HEK293 (cell line): ENCODE results near the gene FOXK2.

ENCODE experiments used
- EGR2 ChIP-seq: fragments of 450-650 bp; formaldehyde crosslinking; IDR thresholded peaks from 2 replicates; pipeline ENCODE4 v1.5.1; 2016; ENCODE audit warnings: low read depth, missing biosample characterization, missing genetic modification characterization
- TCF7L2 ChIP-seq: IDR thresholded peaks from 2 replicates; pipeline ENCODE4 v1.6.1; 2011; ENCODE audit warnings: low read depth, mild to moderate bottlenecking, inconsistent platforms, low read length, moderate library complexity, borderline replicate concordance
- ZEB2 ChIP-seq: fragments of 450-650 bp; formaldehyde crosslinking; IDR thresholded peaks from 2 replicates; pipeline ENCODE4 v1.5.1; 2016; ENCODE audit warnings: missing biosample characterization, missing genetic modification characterization
- ZFP69B ChIP-seq: fragments of 450-650 bp; formaldehyde crosslinking; IDR thresholded peaks from 2 replicates; pipeline ENCODE4 v1.5.1; 2016; ENCODE audit warnings: missing biosample characterization, missing genetic modification characterization
- ZNF510 ChIP-seq: fragments of 450-650 bp; formaldehyde crosslinking; IDR thresholded peaks from 2 replicates; pipeline ENCODE4 v1.5.1; 2018; ENCODE audit warnings: mild to moderate bottlenecking, missing genetic modification characterization, missing biosample characterization; ENCODE audit not compliant: insufficient replicate concordance
- TF ChIP-seq, protein P1 (sequence below): fragments of 450-650 bp; formaldehyde crosslinking; IDR thresholded peaks from 2 replicates; pipeline ENCODE4 v1.5.1; 2016; ENCODE audit warnings: missing biosample characterization, missing genetic modification characterization
- TF ChIP-seq, protein P2 (sequence below): fragments of 450-650 bp; formaldehyde crosslinking; IDR thresholded peaks from 2 replicates; pipeline ENCODE4 v1.5.1; 2016; ENCODE audit warnings: missing biosample characterization, missing genetic modification characterization
- TF ChIP-seq, protein P3 (sequence below): fragments of 450-650 bp; formaldehyde crosslinking; IDR thresholded peaks from 2 replicates; pipeline ENCODE4 v1.5.1; 2016; ENCODE audit warnings: missing biosample characterization, missing genetic modification characterization

DNA sequence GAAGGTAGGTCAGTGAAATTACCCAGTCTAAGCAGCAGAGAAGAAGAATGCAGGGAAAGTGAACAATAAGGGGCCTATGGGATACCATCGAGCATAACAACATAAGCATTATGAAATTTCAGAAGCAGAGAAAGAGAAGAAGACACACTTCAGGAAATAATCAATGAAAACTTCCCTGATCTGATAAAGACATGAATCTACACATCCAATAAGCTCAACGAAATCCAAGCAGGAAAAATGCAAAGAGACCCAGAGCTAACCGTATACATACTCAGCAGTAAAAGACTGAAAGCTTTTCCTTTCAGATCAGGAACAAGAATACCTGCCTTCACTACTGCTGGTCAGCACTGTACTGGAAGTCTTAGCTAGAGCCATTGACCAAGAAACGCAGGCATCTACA lies 90.1 kb downstream of the FOXK2 start:
- TF ChIP-seq, protein P1, sequence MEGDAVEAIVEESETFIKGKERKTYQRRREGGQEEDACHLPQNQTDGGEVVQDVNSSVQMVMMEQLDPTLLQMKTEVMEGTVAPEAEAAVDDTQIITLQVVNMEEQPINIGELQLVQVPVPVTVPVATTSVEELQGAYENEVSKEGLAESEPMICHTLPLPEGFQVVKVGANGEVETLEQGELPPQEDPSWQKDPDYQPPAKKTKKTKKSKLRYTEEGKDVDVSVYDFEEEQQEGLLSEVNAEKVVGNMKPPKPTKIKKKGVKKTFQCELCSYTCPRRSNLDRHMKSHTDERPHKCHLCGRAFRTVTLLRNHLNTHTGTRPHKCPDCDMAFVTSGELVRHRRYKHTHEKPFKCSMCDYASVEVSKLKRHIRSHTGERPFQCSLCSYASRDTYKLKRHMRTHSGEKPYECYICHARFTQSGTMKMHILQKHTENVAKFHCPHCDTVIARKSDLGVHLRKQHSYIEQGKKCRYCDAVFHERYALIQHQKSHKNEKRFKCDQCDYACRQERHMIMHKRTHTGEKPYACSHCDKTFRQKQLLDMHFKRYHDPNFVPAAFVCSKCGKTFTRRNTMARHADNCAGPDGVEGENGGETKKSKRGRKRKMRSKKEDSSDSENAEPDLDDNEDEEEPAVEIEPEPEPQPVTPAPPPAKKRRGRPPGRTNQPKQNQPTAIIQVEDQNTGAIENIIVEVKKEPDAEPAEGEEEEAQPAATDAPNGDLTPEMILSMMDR = no peak
- TF ChIP-seq ZEB2 (no peak), ZFP69B (tag by site-specific recombination) (no peak), EGR2 (no peak), ZNF510 (tag by site-specific recombination) (no peak), TCF7L2 (no peak)
- TF ChIP-seq, protein P2, sequence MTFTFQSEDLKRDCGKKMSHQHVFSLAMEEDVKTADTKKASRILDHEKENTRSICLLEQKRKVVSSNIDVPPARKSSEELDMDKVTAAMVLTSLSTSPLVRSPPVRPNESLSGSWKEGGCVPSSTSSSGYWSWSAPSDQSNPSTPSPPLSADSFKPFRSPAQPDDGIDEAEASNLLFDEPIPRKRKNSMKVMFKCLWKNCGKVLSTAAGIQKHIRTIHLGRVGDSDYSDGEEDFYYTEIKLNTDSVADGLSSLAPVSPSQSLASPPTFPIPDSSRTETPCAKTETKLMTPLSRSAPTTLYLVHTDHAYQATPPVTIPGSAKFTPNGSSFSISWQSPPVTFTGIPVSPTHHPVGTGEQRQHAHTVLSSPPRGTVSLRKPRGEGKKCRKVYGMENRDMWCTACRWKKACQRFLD = no peak
- TF ChIP-seq, protein P3, sequence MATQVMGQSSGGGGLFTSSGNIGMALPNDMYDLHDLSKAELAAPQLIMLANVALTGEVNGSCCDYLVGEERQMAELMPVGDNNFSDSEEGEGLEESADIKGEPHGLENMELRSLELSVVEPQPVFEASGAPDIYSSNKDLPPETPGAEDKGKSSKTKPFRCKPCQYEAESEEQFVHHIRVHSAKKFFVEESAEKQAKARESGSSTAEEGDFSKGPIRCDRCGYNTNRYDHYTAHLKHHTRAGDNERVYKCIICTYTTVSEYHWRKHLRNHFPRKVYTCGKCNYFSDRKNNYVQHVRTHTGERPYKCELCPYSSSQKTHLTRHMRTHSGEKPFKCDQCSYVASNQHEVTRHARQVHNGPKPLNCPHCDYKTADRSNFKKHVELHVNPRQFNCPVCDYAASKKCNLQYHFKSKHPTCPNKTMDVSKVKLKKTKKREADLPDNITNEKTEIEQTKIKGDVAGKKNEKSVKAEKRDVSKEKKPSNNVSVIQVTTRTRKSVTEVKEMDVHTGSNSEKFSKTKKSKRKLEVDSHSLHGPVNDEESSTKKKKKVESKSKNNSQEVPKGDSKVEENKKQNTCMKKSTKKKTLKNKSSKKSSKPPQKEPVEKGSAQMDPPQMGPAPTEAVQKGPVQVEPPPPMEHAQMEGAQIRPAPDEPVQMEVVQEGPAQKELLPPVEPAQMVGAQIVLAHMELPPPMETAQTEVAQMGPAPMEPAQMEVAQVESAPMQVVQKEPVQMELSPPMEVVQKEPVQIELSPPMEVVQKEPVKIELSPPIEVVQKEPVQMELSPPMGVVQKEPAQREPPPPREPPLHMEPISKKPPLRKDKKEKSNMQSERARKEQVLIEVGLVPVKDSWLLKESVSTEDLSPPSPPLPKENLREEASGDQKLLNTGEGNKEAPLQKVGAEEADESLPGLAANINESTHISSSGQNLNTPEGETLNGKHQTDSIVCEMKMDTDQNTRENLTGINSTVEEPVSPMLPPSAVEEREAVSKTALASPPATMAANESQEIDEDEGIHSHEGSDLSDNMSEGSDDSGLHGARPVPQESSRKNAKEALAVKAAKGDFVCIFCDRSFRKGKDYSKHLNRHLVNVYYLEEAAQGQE (tag by site-specific recombination) = no peak
